Astrocyte of the cerebellum (primary cell): ENCODE measurements around the gene LRRFIP1.

Source experiments
- DNase-seq: peaks from one replicate; pipeline ENCODE4 v3.0.0-alpha.2; 2011; ENCODE audit warnings: low read depth
- H3K4me3 ChIP-seq: 2 replicates; pipeline ENCODE4 v1.5.1; 2011; ENCODE audit warnings: mild to moderate bottlenecking, low read depth, low read length, moderate library complexity
- CTCF ChIP-seq: IDR thresholded peaks from 2 replicates; pipeline ENCODE4 v1.5.1; 2012; ENCODE audit warnings: low read length, low read depth, moderate library complexity, mild to moderate bottlenecking; ENCODE audit errors: missing control alignments
- in situ Hi-C: cut with HindIII; loops from 2 replicates; pipeline ENCODE4 v1.10.0; 2017; ENCODE audit warnings: low sequenced_read_pairs

The LRRFIP1 gene

GRCh38 chr2:237627441-237628246 lies at the start of gene LRRFIP1:
Gene LRRFIP1 (plus strand): TSS chr2:237627587. CDS start chr2:237627645, 58 bp downstream.
- no peak for TF ChIP-seq CTCF
- H3K4me3 ChIP-seq, result peak within 1 kb of the TSS; percentile 55
- in situ Hi-C loops, result no loop called here
- DNase-seq, result no peak

- no peak for DNase-seq
- in situ Hi-C loops, result no loop called here
- H3K4me3 ChIP-seq, result no peak overlapping the region
- no peak for TF ChIP-seq CTCF
Observed at GRCh38 chr2:237577956-237578870, 49.2 kb upstream of the LRRFIP1 start.

GRCh38 chr2:237581326-237581725 lies 46.1 kb upstream of the LRRFIP1 start:
- in situ Hi-C loops, result no loop called here
- H3K4me3 ChIP-seq, result no peak overlapping the region
- DNase-seq, result no peak
- TF ChIP-seq CTCF, result no peak

GRCh38 chr2:237581751-237582746 lies 45.3 kb upstream of the LRRFIP1 start:
- TF ChIP-seq CTCF, result peak; percentile 33
- DNase-seq, result no peak
- in situ Hi-C loops, result no loop called here
- no peak overlapping the region for H3K4me3 ChIP-seq

GRCh38 chr2:237583385-237584295 lies 43.7 kb upstream of the LRRFIP1 start:
- DNase-seq, result no peak

More at GRCh38 chr2:237583385-237584295, 43.7 kb upstream of the LRRFIP1 start:
- no peak for TF ChIP-seq CTCF
- in situ Hi-C loops, result no loop called here
- H3K4me3 ChIP-seq, result no peak overlapping the region
